HG02870 (cell line): ENCODE data around the gene F2R.

Source experiments
- ATAC-seq: cut with Tn5 transposase; IDR thresholded peaks from one replicate; pipeline ENCODE4 v1.9.1; 2021; ENCODE audit warnings: mild to moderate bottlenecking, moderate library complexity; ENCODE audit not compliant: unreplicated experiment

Gene F2R

DNA sequence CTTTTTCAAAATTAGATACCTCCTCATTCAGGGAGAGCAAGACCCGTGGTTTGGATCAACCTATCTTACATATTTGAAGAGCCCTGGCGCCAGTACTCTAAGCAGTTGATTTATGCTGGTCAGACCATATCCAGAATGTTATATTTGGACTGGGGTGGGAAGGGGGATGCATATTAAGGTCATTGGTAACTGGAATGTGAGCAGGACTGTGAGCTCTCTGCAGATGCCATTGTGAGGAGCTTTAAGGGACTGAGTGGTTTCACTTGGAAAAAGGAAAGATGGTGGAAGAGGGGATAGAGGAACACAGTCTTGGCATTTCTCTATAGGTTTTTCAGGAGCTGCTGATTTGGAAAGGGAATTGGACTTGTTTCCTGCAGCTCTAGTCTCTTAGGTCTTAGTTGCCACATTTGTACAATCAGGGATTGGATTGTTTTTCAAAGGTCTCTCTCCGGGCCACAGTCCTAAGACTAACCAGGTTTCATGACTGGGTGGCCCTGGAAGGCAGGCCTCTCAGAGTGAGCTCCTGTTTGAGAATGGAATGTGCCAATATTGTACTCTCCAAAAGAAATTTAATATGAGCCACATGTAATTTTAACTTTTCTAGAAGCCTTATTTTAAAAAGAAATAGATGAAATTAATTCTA, 25.8 kb upstream of the F2R start:
- no peak for ATAC-seq

DNA sequence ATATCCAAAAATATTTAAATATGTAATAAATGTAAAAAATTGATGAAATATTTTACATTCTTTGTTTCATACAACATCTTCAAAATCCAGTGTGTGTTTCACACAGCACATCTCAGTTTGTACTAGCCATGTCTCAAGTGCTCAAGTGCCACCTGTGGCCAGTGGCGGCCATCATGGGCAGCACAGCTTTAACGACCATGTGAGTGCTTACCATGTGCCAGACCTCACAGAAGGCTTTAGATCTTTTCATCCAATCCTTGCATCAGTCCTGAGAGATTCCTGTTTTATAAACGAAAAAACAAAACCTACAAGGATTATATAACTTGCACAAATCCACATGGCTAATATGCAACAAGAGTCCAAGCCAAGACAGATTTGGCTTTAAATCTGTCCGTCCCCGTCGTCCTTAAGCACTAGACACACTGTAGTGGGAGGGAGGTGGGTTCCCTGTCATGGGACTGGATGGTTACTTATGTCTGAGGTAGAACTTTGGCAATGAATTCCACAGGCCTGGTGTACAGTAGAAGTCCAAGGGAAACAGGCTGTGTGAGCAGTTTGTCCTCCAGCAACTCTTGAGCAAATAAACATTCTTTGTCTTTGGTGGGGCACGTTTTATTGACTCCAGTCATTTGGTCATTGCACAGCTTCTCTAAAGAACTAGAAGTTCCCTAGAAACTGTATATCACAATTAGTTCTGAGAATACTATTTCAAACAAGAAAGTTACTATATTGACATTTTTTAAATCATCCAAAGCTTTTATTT, 25.0 kb upstream of the F2R start:
- ATAC-seq: no peak

DNA sequence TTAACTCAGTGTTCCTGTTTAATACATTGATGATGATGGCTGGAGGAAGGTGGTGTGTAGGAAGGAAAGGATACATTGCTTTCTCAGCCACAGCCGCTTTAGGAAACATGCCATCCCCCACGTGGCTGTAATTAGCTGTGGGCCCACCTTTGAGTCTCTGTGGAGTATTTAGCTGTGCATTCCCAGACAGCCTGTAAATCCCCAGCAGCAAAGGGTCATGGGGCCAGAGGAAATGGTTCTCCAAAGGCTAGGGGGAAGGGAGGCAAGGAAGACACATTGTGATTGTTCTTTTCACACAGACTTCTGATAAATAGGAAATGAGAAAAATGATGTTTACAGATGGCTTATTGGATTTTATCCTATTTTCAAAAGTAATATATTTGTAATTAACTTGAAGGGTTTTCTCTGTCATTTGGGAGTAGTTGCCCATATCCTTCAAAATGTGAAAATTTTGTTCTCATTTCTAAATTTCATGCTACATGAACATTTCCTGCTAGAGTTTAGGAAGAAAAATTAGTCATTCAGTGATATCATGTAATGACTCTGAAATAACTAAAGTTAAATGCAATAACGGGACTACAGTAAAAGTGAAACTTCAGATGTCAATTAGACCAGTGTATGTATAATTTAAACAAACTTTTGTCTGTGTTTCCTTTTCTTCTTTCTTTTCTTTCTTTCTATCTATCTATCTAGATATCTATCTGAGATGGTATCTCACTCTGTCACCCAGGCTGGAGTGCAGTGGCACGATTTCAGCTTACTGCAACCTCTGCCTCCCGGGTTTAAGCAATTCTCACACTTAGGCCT, 24.3 kb upstream of the F2R start:
- peak; percentile 69 for ATAC-seq

DNA sequence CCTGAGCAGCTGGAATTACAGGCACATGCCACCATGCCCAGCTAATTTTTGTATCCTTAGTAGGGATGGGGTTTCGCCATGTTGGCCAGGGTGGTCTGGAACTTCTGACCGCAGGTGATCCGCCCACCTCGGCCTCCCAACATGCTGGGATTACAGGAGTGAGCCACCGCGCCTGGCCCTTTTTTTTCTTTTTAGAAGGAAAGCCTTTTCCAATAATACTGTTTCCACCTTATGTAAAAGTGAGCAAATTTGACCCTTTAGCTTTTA, 23.7 kb upstream of the F2R start:
- no peak for ATAC-seq

DNA sequence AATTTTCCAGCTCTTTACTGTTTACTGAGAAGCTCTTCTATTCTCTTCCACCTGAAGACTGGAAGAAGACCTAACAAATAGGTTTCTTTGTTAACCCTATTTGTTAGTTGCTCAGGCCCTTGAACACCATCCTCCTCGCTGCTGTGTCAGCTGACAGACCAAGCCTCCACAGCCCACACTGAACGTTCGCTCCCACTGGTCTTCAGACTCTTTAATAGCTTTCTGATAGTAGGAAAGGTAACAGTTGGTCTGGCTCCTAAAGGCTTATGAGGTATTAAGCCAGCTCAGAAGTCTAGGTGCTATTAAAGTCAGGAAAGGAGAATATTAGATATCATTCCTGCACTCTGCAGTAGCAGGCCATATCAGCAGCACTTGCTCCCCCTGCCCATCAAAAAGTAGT, 23.3 kb upstream of the F2R start:
- no peak for ATAC-seq

DNA sequence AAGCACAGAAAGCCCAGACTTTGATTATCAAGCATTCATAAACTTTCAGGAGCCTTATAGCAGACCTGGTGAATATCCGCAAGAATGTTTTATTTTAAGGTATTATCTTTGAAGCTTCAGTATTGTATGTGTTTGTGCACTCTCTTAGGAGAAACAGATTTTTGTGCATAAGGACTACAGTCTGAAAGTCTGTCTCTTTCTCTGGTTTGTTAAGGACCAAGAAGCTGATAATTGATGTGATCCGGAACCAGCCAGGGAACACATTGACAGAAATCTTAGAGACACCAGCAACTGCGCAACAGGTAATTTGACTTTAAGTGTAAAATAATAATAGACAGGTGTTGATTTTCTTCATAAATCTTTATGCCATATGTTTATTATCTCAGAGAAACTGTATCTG, 22.8 kb upstream of the F2R start:
- ATAC-seq: no peak

DNA sequence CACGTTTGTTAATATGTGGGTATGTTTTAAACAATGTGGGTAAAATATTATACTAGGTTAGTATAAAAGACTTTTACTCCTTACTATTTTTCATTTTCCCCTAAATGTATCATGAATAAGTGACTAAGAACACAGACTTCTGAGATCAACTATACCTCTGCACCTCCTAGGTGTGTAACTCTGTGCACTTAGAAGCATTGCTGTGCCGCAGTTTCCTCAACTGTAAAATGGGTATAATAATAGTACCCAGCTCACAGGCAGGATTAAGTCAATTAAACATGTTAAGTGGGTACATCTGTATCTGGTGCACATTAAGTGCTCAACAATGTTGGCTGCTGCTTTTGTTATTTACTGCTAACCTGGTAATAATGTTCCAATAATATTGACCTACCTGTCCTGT, 21.6 kb upstream of the F2R start:
- ATAC-seq: no peak

DNA sequence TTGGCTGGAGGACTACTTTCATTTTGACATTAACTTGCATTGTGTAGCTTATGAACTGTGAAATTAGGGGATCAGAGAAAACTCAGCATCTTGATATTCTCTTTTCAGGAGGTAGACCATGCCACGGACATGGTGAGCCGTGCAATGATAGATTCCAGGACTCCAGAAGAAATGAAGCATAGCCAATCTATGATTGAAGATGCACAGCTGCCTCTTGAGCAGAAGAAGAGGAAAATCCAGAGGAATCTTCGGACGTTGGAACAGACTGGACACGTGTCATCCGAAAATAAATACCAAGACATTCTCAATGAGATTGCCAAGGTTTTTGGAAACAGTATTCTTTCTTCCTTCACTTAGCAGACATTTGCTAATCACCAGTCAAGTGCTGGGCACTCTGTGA, 20.6 kb upstream of the F2R start:
- no peak for ATAC-seq

DNA sequence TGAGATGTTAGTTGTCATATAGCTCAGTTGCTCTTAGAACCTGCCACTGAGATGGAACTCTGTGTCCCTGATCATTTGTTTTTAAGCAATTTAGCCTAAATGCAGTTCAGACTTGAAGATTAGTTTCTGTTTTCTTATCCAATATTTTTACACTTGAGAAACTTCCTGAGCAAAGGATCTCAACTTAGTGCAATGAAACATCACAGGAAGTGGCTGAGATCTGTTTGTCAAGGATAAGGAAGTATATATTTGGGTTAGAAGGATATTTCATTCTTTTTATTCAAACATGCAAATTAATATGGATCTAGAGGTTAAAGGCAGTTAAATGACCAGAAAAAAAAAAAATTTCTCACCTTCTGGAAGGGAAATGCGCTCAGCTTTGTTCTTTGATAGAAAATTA, 19.7 kb upstream of the F2R start:
- ATAC-seq: no peak

DNA sequence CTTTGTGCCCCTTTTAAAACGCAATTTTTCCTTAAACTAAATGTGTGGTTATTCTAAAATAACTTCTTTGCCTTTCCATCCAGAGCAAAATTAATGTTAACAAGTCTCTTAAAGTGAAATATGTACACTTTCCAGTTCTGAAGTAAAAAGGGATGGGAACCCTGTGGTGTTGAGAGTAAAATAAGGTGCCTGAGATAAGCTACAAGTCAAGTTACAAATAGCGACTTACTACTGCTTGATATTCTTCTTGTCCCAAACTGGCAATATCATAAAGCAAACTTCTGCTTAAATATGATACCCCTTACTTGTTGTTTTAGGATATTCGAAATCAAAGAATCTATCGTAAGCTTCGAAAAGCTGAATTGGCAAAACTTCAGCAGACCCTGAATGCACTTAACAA, 18.3 kb upstream of the F2R start:
- ATAC-seq: no peak

DNA sequence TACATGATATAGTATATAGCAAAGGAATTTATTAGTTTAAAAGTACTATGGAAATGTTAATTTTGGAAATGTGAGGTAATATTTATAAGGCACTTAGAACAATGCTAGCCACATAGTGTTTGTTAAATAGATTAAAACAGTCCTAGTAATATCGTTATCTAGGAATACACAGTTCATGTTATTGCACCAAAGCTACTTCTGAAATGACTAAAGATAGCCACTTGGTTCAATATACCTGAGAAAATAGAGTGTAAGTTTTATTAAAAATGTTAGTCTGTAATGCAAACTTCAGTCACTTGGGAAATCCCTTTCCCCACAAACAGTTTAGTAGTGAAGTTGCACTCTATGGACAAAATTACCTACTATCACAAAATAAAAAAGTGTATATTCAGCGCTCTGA, 15.4 kb upstream of the F2R start:
- ATAC-seq: no peak

DNA sequence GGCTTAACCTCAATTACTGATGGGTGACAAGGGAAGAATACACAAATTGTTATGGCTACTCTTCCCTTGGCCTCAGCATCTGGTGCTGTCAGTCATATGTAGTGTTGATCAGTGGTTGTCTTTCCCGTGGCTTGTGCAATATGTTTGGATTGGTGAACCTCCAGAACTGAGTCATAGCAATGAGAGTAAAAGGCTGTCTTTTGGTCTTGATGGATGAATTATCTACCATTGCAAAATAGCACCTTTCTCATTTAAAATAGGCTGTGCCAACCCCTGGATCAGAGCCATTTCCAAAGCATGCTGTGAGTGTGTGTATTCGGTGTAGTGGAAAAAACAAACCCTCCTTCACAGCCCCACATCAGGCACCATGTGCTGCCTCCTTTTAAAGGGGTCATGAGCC, 14.6 kb upstream of the F2R start:
- no peak for ATAC-seq

DNA sequence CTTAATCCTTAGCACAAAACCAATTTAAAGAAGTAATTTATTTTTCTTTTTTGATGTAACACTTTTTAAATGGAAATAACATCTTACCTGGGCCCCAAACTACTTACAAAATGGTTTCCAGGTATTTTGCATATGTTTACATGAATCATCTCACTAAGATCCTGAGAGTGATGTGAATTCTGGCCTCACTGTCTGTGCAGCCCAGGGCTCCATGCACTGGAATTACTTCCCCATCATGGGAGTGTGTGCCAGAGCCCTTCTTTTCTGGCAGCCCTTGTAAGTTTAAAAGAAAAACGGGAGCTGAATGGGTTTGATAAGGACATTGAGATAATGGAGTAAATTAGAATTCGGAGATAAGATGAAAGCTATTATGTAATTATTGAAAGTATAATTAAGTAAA, 12.2 kb upstream of the F2R start:
- ATAC-seq: no peak

DNA sequence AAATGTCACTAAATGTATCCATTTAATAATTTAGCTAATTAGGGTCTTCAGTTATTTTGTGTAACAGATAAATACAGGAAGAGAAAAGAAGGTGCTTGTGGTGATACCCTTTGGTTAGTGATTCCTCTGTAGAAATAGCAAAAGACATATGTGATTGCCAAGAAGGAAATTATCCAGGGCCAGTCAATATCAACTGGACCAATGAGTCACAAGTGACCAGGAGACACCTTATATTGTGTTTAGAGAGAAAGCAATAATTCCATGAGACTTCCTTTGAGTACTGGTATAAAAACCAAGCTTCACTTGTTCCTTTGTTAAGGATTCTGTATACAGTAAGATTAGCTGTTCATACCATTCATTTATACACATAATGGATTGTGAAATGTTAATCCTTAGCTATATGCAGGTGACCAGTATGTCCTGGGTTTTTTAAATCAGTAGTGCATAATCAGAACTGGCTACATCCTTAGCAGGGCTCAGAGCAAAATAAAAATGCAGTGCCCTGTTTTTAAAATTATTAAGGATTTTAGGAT, 11.7 kb upstream of the F2R start:
- ATAC-seq: no peak

DNA sequence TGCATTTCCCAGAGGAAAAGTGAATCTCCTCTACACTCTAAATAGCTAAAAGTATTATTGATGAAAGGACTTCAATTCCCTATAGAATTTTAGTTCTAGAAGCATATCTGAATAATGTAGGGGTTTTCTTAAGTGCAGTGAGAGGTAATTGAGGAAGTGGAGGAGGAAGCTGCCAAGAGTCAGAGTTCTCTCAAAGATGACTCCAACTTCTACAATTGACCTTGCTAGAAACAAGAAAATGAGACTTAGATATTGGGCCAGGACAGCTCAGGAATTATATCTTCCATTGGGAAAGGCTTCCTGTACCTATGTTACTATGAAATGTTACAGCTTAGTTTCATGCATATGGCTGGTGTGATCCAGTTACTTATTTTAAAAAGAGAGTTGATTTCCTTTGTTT, 10.4 kb upstream of the F2R start:
- ATAC-seq: no peak

DNA sequence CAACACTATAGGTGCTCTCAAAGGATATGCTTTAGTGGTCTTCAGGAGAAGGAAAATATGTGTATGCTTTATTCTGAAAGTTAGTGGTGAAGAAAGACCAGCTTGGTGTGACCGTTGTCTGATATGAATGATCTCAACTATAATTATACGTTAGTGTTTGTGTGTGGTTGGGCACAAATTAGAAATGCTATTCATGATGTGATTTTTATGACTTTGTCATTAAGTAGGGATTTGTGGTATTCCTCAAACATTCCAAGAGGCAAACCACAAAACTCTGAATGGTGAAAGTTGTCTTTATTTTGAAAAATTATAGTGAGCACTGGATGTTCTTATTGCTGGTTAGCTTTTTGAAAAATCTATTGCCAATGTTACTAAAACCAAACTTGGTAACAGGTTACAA, 6.2 kb upstream of the F2R start:
- ATAC-seq: no peak

DNA sequence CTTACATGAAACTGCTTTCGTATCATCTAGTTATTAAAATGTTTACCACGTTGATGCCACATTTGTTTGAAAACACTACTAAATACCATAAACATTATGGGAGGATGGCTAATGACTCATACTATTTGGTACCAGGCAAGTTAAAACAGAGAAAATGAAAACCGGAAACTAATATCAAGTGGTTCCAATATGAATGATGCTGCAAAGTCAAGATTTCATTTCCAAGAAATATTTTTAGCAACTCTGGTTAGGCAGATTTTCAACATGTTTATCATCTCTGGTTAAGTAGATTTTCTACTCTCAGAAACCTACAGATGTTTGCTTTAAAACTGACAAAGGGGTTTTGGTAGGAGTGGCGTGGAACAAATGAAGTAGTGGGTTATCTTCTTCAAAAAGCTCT, 4.9 kb upstream of the F2R start:
- ATAC-seq: peak; percentile 55

DNA sequence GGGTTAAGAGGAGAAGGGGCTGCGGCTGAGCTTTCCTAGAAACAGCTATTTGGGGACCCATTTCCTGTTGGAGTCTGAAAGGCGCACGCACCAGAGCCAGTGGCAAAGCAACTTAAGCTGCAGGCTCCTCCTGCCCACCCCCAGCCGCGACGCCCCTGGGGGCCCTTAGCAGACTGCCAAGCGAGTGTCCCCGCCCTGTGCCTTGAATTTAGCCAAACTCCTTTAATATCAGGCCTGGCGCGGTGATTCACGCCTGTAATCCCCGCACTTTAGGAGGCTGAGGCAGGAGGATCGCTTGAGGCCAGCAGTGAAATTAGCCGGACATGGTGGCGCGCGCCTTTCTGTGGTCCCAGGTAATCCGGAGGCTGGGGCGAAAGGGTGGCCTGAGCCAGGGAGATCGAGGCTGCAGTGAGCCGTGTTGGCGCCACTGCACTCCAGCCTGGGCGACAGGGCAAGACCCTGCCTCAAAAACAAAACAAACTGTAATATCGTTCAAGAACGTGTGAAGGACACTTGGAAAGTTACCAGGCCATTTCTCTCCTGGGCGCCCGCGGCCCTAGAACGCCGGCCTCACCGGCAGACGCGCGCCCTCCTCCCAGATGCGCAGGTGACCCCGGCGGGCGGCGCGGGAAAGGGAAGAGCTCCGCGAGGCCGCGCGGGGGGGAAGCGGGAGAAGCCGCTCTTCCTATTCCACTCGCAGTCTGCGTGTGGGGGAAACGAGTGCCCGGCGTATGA, 1.0 kb upstream of the F2R start:
- ATAC-seq: no peak

DNA sequence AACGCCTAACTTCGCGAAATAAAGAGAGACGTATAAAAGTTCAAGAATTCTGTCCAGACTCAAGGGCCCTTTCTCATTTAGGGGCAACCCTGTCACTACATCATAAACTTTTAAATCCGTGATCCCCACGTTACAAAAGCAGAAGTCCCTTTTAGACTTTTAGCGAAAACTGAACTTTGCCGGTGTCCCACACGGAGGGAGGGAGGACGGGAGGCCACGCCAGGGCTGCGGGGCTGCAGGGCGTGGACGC, 515 bp upstream of the F2R start:
- ATAC-seq: peak; percentile 3

DNA sequence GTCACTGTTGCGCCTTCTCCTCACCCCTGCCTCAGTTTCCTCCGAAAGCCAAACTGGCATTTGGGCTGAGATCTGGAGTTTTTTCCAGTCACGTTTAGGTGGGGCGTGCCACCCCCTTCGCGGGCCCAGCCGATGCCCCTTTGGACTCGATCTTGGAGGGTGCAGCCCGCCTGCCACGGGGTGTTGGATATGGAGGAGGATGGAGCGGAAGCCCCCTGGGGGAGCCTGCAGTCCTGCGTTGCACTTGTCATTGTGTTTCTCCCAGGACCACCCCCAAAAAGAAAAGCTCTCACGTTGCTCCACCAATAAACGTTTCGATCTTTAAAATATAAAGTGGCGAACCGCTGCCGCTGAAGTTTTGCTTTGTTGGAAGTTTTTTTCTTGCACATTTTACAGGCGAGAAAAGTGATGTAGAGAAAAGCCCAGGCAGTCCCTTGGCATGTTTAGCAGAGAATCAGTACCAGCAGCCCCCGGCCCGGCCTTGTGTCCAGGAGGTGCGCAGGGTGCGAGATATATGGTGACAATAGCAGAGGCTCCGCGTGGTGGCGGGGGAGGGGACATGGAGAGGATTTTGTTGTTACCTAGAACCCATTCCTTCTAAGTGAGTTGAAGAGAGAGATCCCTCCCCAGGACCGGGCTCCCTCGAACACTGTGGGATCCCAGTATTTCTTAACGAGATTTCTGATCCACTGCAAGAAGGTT, 681 bp downstream of the F2R start:
- ATAC-seq: no peak
